Activated CD4-positive, alpha-beta T cell treated with anti-CD3 and anti-CD28 coated beads, Interleukin-10, Interleukin-2, amounts not matched to agents 100 ng/mL and 50 ng/mL, durations not matched to agents 16 hours and 8 hours (primary cell): ENCODE data around the gene MAFG.

Experiments
- DNase-seq: peaks from one replicate; pipeline ENCODE4 v3.0.0-alpha.2; 2020

The MAFG gene

DNA sequence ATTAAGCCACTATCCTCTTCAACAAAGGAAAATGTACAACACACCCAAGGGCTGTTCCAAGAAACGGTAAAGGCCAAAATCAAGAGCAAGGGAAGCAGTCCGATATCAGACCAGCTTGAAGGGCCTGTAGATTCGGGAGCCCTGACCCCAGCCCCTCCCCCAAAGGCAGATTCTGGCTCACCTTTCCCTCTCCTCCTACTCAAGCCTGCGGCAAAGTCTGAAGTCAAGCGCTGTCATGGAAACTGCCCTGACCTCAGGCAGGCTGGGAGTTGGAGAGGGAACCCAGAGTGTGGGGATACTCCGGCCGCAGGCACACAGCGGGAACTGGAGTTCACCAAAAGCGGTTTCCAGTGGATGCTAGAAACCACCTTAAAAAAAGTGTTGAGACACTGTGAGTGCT is 37.9 kb downstream of the MAFG start:
- no peak for DNase-seq

- DNase-seq, result no peak
These were observed 38.4 kb downstream of the MAFG start for GRCh38 chr17:81888988-81889595.

DNA sequence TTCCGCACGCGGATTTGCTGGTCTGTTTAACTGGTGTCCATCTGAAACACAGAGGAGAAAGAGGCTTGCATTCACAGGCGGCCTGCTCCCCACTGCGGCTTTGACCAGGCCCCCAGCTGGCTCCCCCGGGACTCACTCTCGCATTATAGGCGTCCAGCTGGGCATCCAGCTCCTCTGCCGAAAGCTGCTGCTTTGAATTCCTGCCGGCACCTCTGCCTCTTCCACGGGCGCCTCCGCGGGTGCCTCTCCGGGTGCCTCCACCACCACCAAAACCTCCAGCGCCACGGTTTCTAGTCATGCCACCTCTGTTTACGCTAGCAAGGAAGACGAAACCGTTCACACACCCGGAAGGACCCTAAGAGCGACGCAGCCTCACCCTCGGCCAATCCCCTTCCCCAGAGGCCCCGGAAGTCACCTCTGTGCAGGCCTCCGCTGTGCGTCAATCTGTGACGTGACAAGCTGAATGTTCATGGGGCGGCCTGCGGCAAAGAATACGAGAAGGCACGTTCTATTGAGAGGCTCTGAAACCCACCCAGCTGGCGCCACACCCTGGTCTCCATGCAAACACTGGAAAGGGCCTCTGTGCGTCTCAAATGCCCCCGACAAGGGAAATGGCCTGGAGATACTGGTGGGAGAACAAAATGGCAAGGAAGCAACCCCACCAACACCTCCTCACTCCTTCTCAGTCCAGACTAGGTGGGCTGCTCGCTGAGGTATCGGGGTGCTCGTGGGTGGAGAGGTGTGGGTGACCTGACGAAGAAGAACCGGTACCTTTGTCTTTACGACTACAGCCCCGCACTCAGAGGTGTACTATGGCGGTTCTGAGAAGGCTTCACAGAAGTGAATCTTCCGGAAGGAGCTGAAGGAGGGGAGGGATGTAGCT is 39.2 kb downstream of the MAFG start:
- DNase-seq, result no peak

- DNase-seq, result no peak
These were observed 41.5 kb downstream of the MAFG start for GRCh38 chr17:81885869-81886548.

DNA sequence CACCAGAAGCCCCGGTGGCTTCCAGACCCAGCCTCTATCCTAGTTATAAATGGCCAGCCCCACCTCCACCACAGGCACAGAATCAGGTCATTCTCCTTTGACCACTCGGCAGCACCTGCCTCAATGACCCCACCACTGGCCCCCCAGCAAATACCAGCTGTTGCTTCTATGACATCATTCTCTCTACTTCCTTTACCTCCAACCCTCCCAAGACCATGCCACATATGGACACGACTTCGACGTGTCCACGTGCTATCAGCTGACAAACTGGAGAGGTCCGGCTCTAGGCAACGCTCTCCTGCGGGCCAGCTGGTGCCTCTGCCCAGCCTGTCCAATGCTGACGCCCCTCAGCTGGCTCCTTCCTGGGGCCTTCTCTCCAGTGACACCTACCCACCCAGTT is 42.1 kb downstream of the MAFG start:
- DNase-seq, result no peak

DNA sequence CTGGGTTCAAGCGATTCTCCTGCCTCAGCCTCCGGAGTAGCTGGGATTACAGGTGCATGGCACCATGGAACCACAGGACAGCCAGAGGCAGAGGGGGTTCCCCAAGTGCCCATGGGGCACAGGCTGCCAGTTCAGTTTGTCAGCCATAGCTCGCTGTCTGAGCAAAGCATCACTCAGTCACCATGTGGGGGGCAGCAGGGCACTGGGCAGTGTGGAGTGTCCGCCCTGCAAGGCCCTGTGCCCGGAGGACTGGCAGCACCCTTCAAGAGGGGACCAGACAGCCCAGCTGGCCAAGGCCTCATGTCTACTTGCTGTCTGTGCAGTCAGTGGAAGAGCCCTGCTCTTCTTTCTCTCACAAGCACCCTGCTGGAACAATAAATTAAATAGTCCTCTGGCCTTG is 42.6 kb downstream of the MAFG start:
- DNase-seq, result no peak

DNA sequence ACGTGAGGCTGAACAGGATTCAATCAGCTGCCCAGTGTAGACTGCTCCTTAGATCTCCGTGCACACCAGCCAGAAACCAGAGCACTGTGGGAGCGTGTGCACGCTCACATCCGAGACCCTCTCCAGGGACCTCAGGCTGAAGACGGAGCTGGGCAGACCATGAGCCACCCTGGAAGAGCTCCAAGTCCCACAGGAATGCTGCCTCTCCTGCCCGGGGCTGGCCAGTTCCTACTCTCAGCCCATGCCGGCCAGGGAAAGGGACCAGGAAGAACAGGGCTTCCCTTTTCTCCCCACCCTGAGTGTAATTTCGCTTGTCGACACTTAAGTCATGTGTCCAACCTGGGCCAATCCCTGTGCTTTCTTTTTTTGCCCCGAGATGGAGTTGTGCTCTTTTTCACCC is 43.0 kb downstream of the MAFG start:
- no peak for DNase-seq

DNA sequence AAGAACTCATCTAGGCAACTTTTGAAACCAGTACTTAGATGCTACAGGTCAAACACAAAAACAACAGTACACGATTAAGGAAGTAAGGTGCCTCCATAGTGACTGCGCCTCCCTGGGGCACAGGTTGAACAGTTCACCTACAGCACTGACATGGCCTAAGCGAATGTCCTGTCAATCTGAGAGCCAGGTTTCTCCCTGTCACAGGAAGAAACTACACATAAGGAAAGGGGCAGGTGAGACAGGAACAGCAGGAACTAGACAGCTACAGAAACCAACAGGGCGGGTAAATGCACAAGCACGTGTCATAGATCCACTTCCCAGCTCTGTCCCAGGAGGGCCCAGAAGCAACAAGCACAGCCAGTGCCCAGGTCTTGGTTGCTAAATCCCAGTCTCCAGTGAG is 48.4 kb downstream of the MAFG start:
- DNase-seq, result no peak

GRCh38 chr17:81878294-81878693 is 49.2 kb downstream of the MAFG start:
- no peak for DNase-seq

DNA sequence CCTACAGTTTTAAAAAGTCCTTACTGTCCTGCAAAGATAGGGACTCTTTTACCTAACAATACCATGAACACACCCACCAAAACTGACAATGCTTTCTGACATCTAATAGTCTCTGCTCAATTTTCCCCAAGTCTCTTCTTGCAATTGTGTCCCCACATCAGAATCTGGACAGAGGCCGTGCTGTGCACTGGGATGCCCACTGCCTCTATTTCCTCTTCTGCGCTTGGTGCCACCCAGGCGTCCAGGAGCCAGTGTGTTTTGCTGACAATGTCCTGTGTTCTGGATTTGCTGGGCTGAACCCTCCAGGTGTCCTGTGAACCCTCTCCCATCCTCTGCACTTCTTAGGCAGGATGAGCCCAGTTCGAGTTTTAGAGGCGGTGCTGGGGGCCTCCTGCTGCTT is 50.0 kb downstream of the MAFG start:
- DNase-seq, result no peak

GRCh38 chr17:81871387-81872230 is 55.9 kb downstream of the MAFG start:
- DNase-seq, result peak; percentile 98

GRCh38 chr17:81870981-81871386 is 56.6 kb downstream of the MAFG start, which contains the start of gene ARHGDIA:
Gene ARHGDIA, minus strand, starts transcription at chr17:81871337. Its CDS starts 1,407 bp downstream, at chr17:81869930.
- DNase-seq, result no peak

DNA sequence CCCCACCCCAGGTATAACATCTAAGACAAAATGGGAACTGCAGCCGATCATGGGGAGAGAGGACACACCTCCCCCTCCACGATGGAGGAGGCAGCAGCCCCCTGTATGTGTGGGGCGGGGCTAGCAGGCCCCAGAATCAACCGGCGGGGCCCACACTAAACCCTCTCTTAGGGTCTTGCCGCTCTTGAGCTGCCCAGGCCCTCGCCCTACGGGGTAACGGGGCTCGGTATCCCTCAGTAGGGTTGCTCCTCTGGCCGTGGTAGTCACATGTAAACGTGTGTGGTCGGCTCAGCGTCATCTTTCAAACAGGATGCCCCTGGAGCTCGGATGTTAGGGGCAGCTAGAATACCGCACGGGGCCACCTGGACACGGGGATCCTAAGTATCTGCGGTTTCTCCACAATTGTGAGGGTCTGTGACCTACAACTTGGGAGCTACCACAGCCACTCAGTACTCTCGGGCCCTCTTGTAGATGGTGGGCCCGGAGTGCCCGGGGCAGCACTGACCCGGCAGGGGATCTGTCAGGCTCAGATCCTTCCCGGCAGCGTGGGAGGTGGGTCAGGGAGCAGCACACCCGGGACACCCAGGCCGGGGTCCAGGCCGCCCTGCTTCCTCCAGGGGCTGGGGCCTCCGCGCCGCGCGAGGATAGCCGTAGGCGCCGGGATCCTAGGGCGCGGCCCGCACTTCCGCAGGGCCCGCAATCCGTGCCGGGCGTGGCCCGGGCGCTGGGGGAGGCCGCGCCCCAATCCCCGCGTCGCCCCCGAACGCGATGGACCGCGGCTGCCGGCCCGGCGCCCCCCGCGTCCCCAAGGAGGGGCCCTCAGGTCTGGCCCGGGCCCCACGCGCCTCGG is 57.2 kb downstream of the MAFG start:
- DNase-seq, result peak; percentile 59

DNA sequence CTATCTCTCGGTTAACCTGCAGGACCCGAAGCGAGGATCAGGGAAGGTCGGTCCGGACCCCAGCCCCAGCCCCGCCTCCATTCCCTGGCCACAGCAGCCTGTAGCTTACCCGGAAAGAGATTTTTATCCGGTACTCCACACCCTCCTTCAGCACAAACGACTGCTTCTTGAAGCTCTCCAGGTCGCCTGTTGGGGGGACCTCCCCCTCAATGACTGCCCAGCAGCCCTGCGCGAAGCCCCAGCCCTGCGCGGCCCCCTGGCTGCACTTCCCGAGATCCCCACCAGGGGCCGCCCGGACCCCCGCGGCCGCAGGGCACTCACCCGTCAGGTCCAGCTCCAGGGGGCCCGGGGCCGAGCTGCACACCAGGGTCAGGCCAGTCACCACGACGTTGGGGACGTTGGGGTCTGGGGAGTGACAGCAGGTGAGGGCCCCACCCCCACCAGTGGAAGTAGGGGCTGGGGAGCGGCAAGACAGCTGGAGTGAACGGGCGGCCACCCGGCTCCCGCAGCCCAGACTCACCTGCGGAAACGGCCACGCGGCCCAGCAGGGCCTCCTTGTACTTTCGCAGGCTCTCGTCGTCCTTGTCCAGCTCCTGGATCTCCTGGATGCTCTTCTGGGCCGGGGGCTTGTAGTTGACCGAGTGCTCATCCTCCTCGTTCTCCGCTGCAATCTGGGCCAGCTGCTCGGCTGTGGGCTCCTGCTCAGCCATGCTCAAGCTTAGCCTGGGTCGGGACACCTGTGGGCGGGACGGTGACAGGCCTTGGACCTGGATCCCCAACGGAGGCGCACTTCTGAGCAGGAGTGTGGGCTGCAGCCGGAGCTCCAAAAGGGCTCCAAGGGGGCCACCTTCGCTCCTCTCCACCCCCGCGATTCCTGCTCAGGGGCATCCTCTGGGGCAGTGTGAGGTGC is 58.1 kb downstream of the MAFG start:
- peak; percentile 53 for DNase-seq

DNA sequence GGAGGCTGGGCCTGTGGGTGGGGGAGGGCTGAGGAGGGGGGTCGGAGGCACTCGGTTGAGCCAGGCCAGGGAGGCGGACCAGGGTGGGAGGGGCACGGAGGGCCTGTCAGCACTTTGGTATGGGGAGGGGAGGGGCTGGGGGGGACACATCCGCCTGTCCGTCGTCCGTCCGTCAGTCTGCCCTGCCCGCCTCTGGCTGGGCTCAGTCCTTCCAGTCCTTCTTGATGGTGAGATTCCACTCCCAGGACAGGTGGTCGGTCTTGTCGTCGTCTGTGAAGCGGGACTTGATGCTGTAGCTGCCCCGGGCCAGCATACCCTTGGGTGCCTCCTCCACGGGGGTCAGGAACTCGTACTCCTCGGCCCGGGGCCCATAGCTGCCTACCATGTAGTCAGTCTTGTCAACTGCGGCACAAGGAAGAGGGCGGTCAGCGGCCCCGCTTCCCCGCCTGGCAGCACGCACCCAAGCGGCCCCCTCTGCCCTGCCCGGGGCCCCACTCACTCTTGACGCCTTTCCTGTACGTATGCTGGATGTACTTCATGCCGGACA is 58.8 kb downstream of the MAFG start:
- no peak for DNase-seq
